A204.1 (cell line): ENCODE data around the gene MAGI2.
"Not testable (repeated sequence)": the region's sequence is repeated elsewhere in the genome, so short reads cannot be mapped to it uniquely, and the experiment has no call there.

ENCODE experiments used
- FAIRE-seq: peaks from 2 replicates; lab custom pipeline; 2012; peaks lifted over from hg19 to GRCh38; lab: Jason Lieb, UNC

The MAGI2 gene

DNA sequence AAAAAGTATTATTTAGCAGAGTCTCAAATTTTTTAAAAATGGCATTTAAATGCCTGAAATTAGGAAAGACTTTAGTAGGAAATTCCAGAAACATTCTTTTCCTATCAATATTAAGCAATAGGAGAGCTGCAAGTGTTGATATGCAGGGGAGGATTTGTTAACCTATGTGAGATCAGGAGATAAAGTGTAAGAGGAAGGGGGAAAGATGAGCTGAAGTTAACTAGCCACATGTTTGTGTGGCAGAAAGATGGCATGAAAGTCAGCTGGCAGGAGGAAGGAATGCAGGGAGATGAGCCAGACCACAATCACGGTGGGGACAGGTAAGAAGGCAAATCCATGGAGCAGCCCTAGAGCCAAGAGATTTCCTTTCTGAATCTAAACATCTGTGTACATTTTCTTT, 303.6 kb downstream of the MAGI2 start:
- FAIRE-seq, result no peak

DNA sequence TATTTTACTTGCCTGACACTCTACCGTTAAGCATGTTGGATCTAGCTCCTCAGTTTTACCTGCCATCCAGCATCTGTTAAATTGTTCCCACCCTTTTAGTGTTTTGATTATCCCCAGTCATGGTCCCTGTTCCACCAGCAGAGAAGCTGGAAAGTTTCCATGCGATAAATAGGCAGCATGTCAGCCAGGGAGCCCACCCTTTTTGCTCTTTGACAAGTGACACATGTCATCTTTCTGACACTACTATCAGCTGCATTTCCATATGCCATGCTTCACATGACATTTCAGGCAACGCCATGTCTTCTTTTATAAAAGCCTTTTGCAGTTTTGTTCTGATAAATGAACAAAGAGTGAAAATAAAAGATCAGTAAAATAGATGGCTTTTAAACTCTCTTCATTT, 310.8 kb downstream of the MAGI2 start:
- FAIRE-seq, result no peak

DNA sequence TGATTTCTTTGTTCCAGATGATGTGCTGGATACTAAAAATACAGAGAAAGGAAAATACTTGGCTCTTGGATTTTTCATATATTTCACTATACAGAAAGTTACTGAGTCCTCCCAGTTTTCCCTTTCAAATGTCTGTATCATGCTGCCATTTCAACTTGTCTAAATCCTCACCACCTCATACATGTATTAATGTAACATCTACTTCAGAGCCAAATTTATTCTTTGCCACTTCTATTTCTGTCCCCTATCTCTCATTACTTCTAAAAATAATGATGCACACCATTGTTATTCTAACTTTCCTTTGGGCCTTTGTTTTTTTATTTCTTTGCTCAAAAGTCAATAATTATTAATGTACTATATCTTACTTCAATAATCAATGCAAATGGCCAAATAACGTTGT, 312.2 kb downstream of the MAGI2 start:
- no peak for FAIRE-seq

DNA sequence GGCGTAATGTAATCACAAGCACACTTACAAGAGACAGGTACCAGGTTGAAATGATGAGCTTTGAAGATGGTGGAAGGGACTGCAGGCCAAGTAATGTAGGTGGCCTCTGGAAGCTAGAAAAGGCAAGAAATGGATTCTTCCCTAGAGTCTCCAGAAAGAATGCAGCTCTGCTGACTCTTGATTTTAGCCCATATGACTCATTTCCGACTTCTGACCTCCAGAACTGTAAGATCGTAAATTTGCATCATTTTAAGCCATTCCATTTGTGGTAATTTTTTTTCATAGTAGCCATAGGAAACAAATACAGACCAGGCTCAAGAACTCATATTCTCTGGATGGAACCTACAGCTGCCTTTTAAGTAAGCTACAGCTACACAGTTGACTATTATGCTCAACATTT, 315.5 kb downstream of the MAGI2 start:
- no peak for FAIRE-seq

DNA sequence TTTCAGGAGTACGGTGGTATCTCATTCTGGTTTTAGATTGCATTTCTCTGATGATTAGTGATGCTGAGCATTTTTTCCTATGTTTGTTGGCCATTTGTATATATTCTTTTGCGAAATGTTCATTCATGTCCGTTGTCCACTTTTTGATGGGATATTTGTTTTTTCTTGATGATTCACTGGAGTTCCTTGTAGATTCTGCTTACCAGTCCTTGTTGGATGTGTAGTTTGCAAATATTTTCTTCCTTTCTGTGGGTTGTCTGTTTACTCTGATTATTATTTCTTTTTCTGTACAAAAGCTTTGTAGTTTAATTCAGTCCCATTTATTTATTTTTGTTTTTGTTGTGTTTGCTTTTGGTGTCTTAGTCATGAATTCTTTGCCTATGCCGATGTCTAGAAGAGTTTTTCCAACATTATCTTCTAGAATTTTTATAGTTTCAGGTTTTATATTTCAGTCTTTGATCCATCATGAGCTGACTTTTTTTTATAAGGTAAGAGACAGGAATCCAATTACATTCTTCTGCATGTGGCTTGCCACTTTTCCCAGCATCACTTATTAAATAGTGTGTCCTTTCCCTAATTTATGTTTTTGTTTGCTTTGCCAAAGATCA, 320.5 kb downstream of the MAGI2 start:
- FAIRE-seq, result no peak

DNA sequence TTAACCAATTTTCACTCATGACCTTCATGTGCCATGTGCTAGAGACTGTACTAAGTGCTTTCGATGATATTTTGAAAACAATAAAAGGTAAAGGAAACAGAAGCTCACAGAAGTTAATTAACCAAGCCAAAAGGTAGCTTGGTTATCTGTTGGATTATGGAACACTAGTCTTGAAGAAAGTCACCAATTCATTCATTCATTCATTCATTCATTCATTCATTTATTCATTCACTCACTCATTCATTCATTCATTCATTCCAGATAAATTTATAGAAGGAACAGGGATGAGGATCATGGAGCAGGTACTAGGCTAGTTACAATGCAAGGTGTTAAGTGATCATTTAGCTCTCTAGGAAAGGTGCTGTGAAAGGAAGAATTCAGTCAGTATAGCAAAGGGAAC, 322.8 kb downstream of the MAGI2 start:
- FAIRE-seq, result no peak

DNA sequence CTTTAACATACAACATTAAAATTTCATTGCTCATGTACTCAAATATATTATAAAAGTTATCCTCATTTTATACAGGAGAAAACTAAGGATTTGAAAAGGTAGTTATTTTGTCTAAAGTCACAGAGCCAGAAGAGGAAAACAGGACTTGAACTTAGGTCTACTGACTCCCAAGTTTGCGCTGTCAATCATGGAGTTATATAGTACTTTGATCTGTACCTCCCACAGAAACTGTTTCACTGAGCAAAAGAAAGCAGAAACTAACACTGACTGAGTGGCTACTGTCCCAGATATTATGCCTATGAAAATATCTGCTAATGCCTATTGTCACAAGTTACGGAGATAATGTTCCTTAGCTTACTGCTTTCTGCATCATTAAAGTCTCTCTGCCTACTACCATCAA, 329.1 kb downstream of the MAGI2 start:
- no peak for FAIRE-seq

DNA sequence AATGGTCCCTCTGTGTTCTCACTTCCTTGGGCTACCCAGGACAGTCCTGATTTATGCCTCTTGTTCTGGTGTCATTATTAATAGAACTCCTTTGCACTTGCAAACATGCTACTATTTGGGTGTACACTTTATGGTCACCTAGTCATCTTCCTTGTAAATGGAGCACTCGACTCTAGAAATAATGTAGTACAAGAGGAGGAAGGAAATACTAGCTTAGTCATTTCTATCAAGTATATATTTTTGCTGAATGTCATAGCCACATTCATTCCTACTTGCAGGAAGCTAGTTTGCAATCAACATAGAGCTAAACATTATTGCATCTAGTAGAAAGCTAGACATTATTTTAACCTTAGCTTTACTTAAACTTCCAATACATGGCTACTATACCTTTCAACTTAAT, 335.3 kb downstream of the MAGI2 start:
- FAIRE-seq, result no peak

DNA sequence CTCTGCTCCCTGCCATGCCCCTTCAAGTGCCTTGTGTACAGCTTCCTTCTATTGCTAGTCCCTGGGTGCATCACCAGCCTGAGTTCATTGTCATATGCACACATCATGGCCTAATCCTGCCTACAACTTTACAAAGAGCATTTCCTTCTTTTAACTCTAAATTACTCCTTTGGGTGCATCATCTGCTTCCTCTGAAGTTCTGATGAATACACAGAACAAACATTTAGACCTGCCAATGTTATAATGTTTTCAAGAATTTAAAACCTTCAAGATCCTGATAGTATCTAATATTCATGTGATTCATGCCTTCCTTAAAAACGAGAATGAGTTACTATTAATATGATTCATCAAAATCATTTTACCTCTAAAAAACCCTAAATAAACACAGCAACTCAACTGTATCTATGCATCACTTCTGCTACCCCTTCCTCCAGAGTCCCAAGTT, 357.1 kb downstream of the MAGI2 start:
- no peak for FAIRE-seq

DNA sequence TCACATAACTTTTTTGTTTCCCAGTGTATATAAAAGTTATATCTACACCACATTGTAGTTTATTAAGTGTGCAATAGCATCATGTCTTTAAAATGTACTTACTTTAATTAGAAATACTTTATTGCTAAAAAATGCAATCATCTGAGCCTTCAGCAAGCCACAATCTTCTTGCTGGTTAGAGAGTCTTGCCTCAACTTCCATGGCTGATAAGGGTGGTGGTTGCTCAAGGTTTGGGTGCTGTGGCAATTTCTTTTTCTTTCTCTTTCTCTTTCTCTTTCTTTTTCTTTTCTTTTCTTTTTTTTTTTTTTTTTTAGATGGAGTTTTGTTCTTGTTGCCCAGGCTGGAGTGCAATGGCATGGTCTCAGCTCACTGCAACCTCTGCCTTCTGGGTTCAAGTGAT, 360.0 kb downstream of the MAGI2 start:
- no peak for FAIRE-seq

DNA sequence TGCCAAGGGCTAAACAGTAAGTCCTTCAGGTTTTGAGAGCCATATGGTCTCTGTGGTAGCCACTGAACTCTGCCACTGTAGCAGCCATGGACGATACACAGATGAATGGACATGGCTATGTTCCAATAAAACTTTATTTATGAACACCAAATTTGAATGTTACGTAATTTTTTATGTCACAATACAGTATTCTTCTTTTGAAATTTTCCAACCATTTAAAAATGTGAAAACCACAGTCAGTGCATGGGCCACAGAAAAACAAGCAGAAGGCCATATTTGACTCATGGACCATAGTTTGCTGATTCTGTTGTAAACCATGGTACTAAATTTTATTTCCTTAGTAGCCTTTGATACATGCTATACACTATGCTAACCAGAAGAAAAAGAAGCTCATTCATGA, 361.8 kb downstream of the MAGI2 start:
- FAIRE-seq, result no peak

DNA sequence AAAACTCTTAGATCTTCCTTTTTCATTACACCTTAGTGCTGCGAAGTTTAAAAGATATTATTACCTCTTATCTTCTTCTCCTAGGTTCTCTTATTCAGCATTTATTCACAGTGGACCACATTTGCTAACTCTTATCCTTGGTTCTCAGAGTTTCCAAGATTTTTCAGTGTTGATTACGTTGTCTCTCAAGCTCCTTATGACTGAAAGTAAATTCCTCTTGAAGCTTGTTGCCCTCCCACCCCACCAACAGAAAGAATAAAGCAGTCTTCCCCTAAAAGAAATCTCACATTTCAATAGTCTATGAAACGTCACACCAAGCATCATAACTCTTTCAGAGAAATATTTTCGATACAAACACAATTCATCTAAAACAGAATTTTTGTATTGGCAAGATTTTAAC, 362.5 kb downstream of the MAGI2 start:
- FAIRE-seq, result no peak

DNA sequence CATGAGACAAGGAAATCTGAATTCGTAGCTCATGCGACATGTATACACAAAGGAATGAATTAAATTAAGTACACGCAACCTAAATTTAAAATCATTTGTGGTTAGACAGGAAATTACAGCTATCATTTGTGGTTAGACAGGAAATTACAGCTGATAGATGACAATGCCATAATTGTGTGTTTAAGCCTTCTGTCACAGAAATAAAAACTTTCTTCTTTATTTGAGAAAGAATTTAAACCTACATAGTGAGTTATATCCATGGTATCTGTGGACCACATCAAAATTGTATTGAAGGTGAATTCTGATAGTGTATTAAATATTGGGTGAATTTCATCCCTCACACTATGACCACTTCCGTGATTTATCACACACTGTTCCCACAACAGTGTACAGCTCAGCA, 362.9 kb downstream of the MAGI2 start:
- FAIRE-seq, result no peak

DNA sequence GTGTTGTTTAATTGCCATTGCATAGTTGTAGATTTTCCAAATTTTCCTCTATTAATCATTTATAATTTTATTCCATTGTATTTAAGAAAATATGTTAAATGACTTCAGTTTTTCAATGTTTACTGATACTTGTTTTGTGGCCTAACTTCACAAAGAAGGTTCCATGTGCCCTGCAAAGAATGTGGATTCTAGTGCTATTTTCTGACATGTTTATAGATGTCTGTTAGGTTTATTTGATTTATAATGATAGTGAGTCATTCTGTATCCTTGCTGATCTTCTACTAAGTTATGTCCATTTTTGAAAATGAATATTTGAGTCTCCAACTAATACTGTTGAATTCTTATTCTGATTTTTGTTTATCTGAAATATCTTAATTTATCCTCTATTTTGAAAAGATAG, 369.0 kb downstream of the MAGI2 start:
- FAIRE-seq, result no peak

DNA sequence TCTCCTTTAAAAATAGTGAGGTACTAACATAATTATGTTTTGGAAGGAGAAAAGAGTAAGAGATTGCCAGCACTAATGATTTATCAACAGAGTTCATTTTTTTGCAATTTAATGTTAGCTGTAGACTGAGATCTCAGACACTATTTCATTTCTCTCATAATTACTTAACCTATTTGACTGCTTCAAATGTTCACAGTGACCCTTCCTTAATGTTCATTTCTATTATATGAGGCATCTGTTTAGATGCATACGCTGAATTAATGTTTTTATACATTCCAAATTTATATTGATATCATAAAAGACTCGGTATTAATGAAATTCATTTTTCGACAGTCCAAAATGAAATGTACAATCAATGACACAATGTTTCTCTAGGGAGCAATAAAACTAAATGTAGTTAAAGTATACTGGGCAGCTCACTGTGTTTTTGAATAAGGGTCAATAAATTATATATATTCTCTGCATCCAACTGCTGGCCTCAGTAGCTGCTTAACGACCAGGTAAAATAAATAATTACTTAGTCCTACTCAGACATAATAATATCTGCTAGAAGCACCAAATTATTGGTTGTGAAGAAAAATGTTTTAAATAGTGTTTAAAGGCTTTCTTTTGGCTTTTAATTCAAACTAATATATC, 373.4 kb downstream of the MAGI2 start:
- FAIRE-seq, result no peak

DNA sequence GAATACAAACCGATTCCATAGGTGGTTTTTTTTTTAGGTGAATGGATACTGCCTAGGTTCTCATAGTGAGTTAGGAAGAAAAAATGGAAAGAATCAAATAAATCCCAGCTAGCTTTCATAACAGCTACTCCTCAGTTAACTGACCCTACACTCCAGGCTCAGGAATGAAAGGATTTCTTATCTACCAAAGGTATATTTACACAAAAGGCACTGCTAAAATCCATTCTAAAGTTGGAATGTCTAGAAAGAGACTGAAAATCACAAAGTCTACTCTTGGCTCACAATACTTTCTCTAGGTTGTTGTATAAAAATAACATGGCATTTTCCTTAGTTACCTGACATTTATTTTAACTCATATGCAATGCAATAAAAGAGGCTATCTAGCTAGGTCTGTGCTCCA, 375.2 kb downstream of the MAGI2 start:
- no peak for FAIRE-seq

DNA sequence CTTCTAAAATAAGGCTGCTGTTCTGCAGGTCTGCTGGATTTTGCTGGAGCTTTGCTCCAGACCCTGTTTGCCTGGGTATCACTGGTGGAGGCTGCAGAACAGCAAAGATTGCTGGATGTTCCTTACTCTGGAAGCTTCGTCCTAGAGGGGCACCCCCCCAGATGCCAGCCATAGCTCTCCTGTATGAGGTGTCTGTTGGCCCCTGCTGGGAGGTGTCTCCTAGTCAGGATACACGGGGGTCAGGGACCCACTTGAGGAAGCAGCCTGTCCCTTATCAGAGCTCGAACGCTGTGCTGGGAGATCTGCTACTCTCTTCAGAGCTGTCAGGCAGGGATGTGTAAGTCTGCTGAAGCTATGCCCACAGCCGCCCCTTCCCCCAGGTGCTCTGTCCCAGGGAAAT, 382.3 kb downstream of the MAGI2 start:
- not testable (repeated sequence) for FAIRE-seq

DNA sequence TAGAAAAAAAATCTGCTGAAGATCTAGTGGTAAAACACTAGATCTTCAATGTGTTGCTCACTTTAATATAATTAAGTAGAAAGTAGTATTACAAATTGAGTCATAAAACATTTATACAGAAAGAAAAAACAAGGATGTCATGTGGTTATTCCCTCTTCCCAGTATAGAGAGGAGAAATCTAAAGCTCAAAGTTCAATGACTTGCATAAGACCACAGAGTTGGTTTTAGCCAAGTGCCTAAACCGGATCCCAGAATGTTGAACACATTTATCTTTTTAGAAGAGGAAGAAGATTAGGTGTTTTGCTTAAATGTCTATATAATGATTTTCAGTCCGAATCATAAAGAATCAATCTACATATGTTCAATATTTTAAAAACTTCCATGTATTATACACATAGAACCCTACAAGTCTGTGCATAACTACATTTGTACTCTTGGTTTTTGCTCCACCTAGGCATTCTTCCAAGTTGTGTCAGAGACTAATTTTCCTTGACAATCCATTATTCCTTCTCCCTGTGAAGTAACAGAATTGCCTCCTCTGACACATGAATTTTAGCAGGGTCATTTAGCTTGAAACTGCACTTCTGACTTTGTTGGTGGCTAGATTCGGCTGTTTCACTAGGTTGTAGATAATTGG, 389.2 kb downstream of the MAGI2 start:
- no peak for FAIRE-seq

DNA sequence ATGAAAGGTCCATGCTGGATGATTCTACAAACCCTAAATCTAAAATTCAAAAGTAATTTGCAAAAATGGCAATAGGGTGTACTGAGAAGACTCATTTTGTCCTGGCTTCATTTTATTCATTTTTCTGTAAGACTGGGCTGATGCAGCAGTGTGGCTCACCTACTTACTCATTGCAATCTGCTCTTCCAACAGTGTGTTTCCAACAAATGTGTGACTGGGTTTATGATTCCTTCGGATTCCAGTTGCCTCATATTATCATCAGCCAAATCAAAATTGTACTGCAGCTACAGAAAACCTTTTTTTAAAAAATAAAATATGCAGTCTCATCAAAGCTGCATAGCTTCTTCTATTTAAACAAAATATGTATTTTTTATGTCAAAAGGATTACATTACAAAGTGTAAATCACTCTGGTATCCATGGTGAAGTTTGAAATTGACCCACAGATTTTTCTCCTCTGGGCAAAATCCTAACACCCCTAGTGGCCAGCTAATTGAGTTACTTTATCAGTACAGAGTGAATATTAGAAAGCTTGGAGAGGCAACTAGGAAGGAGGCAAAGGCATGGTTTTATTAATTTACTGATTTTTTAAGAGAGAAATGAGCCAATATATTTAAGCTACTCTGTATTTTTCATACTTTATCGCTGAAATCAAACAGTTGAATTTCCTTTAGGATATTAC, 390.3 kb downstream of the MAGI2 start:
- FAIRE-seq, result no peak

DNA sequence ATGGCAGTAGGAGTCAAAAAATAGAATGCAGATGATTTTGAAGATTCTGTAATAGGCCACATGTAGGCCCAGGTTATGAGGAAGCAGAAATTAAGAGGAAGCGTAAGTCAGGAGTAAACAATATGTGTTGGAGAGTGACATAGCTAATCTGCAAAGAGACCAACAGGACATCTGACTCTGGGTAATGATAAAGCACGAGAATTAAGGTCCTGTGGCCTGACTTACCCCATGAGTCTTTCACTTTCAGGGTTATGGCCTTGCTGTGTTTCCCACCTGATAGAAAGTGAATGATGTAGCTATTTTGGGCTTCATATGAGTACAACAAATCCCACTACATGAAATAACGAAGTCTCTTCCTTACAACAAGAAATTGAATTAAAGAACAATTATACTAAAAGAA, 393.0 kb downstream of the MAGI2 start:
- FAIRE-seq, result no peak

DNA sequence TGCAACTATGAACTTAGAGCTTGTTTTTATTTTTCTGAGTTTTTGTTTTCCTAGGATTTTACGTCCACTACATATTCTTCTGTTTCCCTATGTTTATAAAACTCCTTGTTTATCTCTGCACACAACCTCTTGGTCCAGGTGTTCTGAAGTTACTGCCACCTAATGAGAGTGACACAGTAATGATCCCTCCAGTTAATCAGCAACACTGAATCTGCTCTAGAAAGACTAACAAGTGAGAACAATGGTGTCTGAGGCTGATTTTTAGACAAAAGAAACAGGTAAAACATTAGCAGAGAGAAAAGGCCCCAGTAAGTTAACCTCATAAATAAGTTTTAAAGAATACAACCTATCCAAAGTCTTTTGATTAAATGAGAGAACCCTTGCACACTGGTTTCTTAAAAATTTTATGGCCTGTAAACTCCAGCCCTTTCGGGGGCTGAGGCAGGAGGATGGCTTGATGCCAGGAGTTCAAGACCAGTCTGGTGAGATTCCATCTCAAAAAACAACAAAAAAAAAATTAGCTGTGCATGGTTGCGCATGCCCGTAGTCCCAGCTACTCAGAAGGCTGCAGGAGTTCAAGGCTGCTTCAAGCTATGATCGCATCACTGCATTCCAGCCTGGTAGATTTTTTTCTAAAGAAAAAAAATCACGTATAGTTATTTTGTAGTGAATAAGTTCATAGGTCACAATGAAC, 397.6 kb downstream of the MAGI2 start:
- no peak for FAIRE-seq

DNA sequence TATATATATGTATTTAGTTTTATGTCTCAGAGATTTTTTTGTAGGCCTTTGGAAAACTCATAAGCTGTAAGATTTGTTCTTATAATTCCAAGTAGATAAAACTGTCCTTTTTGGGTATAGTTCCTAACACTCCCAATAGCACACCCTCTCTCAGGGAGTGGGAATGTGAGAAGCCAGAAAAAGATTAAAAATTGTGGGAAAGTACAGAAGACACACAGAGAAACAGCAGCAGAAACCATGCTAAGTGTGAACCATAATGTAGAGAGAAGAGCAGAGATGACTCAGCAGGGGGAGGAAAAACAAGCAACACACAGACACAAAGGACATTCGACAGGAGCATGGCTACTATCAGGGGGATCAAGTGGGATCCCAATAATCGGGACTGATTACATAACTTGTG, 401.6 kb downstream of the MAGI2 start:
- FAIRE-seq, result no peak

DNA sequence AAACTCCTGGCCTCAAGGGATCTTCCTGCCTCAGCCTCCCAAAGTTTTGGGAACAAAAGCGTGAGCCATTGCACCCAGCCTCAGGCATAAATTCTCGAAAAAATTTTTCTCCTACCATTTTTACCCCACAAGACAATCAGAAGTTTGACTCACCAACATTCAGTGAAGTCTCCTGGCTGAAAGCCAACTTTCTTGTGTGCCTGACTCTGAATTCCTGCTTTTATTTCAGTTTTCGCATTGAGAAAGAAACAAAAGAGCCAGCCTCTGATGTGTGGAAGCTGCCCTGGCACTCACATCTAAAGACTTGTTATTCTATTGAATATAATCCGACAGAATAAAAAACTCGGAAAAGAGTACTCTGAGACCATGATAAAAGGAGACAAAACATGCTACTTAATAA, 402.9 kb downstream of the MAGI2 start:
- FAIRE-seq, result no peak
